K562 (cell line): ENCODE measurements around the gene MCM6. TPM values are rescaled to one million over a fixed set of nuclear protein-coding genes. Genes with fewer than 3 reads are reported as not detected.

Experiments
- ATAC-seq: fragments of 200-7000 bp; cut with Tn5 transposase; 3 replicates; pipeline ENCODE4 v1.9.1; 2020; ENCODE audit warnings: moderate library complexity
- BruUV-seq: library from RNA; stranded (reverse); fragments of 400-500 nt; replicated peaks from 2 replicates; lab custom pipeline; 2021; lab: Mats Ljungman, UMichigan
- CTCF ChIA-PET: fragments of 300-600 bp; formaldehyde crosslinking; extraction: SDS; loops from one replicate; lab custom pipeline; 2021; ENCODE audit warnings: low intra/inter-chr PET ratio; lab: Yijun Ruan, JAX
- POLR2A ChIA-PET: fragments of 300-600, 350-650 bp; sonication (Branson Sonifier 250); formaldehyde crosslinking; extraction: SDS; loops from one replicate; lab custom pipeline; 2021; ENCODE audit warnings: antibody characterized with exemption, inconsistent platforms; lab: Yijun Ruan, JAX
- DNase-seq, 4 experiments: peaks; one replicate each; pipeline versions ENCODE4 v3.0.0 to v3.0.0-alpha.2; 2011 to 2018; ENCODE audit warnings: low spot score in 3 of 4, mixed read lengths in 3 of 4; ENCODE audit errors: extremely low read depth in 1 of 4
- FAIRE-seq: peaks from 2 replicates; lab custom pipeline; 2011; peaks lifted over from hg19 to GRCh38; lab: Jason Lieb, UNC
- H2AFZ ChIP-seq: 2 replicates; pipeline ENCODE4 v1.6.0; 2011; ENCODE audit warnings: low read depth, low read length, control low read depth, inconsistent platforms
- H3K27ac ChIP-seq: fragments of 200-600 bp; 3 replicates; pipeline ENCODE4 v1.8.0; 2011; ENCODE audit warnings: low read depth, mild to moderate bottlenecking, control low read depth, inconsistent platforms, low read length, moderate library complexity, mixed read lengths; ENCODE audit errors: extremely low read depth
- H3K27me3 ChIP-seq, 2 experiments: fragments of 300-600 bp in 1 of 2; 2 replicates in 1 of 2; 3 replicates in 1 of 2; pipeline versions ENCODE4 v1.6.0 to v1.8.0; 2011; ENCODE audit warnings: inconsistent platforms in 2 of 2, low read length in 2 of 2, mild to moderate bottlenecking in 1 of 2, mixed read lengths in 1 of 2, moderate library complexity in 1 of 2; ENCODE audit not compliant: control insufficient read depth in 2 of 2, insufficient read depth in 2 of 2
- H3K36me3 ChIP-seq: fragments of 300-600 bp; 3 replicates; pipeline ENCODE4 v1.8.0; 2011; ENCODE audit warnings: mild to moderate bottlenecking, low read length, inconsistent platforms; ENCODE audit not compliant: control insufficient read depth, insufficient read depth
- H3K4me1 ChIP-seq, 2 experiments: fragments of 200-600 bp in 1 of 2; replicated peaks in 1 of 2; 2 replicates in 1 of 2; 3 replicates in 1 of 2; pipeline versions ENCODE4 v1.5.1 to v1.8.0; 2011; ENCODE audit warnings: inconsistent platforms in 2 of 2, low read length in 2 of 2, mild to moderate bottlenecking in 1 of 2, mixed read lengths in 1 of 2, moderate library complexity in 1 of 2; ENCODE audit not compliant: control insufficient read depth in 2 of 2, insufficient read depth in 2 of 2
- H3K4me2 ChIP-seq: 2 replicates; pipeline ENCODE4 v1.6.1; 2011; ENCODE audit warnings: low read length, control low read depth, inconsistent platforms, mixed read lengths; ENCODE audit not compliant: insufficient read depth
- H3K4me3 ChIP-seq: fragments of 200-600 bp; sonication (generic), shearing (Covaris generic); 2 replicates; pipeline ENCODE4 v1.5.1; 2016; ENCODE audit warnings: control low read depth, inconsistent platforms
- H3K79me2 ChIP-seq: fragments of 200-600 bp; 3 replicates; pipeline ENCODE4 v1.8.0; 2011; ENCODE audit warnings: low read length, inconsistent platforms; ENCODE audit not compliant: control insufficient read depth, insufficient read depth
- H3K9ac ChIP-seq, 2 experiments: 2 replicates each; pipeline versions ENCODE4 v1.6.0 to v1.6.1; 2011; ENCODE audit warnings: low read depth in 2 of 2, low read length in 2 of 2, control low read depth in 1 of 2, inconsistent platforms in 1 of 2, mild to moderate bottlenecking in 1 of 2, mixed read lengths in 1 of 2; ENCODE audit not compliant: insufficient read depth in 1 of 2
- H3K9me1 ChIP-seq: one replicate; pipeline ENCODE4 v1.6.0; 2011; ENCODE audit warnings: inconsistent platforms, mild to moderate bottlenecking, low read length, moderate library complexity; ENCODE audit not compliant: control insufficient read depth, insufficient read depth
- H3K9me3 ChIP-seq: replicated peaks from 2 replicates; pipeline ENCODE4 v1.5.1; 2011; ENCODE audit warnings: low read depth, low read length, inconsistent platforms; ENCODE audit not compliant: control insufficient read depth, insufficient read depth
- H4K20me1 ChIP-seq: replicated peaks from 2 replicates; pipeline ENCODE4 v1.6.1; 2011; ENCODE audit warnings: low read length, inconsistent platforms, mixed read lengths; ENCODE audit not compliant: control insufficient read depth, insufficient read depth
- WGBS: fragments of 100-300 bp; shearing (Covaris generic); methylation state at CpG from one replicate; pipeline ENCODE4 v1.1.6; 2016; ENCODE audit warnings: low coverage, mixed read lengths; ENCODE audit not compliant: insufficient coverage; ENCODE audit errors: missing lambda C conversion rate; 5-methylcytosine and 5-hydroxymethylcytosine counted together
- in situ Hi-C: fragments of 300-500 bp; cut with MboI; formaldehyde crosslinking; loops from 4 replicates; pipeline ENCODE4 v1.15.0; 2018; ENCODE audit warnings: inconsistent platforms, mixed read lengths
- intact Hi-C: fragments of 100-400 bp; cut with micrococcal nuclease; formaldehyde crosslinking; loops from 2 replicates; pipeline ENCODE4 v1.14.2; 2022
- polyA plus RNA-seq, 8 experiments: library from polyadenylated mRNA; depleted of rRNA in 4 of 8; stranded (reverse) in 5 of 8; unstranded in 3 of 8; fragments of >200 nt; fragmentation: Nextera tagmentation in 2 of 8; fragmentation: Illumina TruSeq in 1 of 8; extraction: Ambion mirVana in 2 of 8; extraction: Trizol in 1 of 8; gene quantifications; 2 replicates each; pipeline versions ENCODE4 v1.2.1 to v1.2.3, GENCODE V29; 2011 to 2014; ENCODE audit warnings: inconsistent platforms in 1 of 8, missing spikeins in 1 of 8
- total RNA-seq, 7 experiments: library from RNA; depleted of rRNA in 6 of 7; stranded (reverse); fragments of >200 nt in 6 of 7; fragmentation: Illumina TruSeq in 2 of 7; extraction: Trizol in 2 of 7; gene quantifications; 2 replicates each; pipeline versions ENCODE4 v1.2.1 to v1.2.3, GENCODE V29; 2011 to 2021; ENCODE audit warnings: low replicate concordance in 1 of 7
- TF ChIP-seq, protein P1 (sequence below): IDR thresholded peaks from 2 replicates; pipeline ENCODE4 v1.6.1; 2011; ENCODE audit not compliant: insufficient read length; ENCODE audit errors: extremely low read depth
- TF ChIP-seq, protein P2 (sequence below): fragments of 250-450 bp; sonication (Bioruptor Pico); IDR thresholded peaks from 2 replicates; pipeline ENCODE4 v1.8.0; 2022; ENCODE audit warnings: inconsistent platforms, mild to moderate bottlenecking, moderate library complexity, borderline replicate concordance

Gene MCM6
- total and polyA plus RNA-seq, 9 of the 15 experiments (the other 6 are each of a cell fraction or from before 2014, with no cell fraction given), result 42.6 to 133 (median 82.4) TPM

DNA sequence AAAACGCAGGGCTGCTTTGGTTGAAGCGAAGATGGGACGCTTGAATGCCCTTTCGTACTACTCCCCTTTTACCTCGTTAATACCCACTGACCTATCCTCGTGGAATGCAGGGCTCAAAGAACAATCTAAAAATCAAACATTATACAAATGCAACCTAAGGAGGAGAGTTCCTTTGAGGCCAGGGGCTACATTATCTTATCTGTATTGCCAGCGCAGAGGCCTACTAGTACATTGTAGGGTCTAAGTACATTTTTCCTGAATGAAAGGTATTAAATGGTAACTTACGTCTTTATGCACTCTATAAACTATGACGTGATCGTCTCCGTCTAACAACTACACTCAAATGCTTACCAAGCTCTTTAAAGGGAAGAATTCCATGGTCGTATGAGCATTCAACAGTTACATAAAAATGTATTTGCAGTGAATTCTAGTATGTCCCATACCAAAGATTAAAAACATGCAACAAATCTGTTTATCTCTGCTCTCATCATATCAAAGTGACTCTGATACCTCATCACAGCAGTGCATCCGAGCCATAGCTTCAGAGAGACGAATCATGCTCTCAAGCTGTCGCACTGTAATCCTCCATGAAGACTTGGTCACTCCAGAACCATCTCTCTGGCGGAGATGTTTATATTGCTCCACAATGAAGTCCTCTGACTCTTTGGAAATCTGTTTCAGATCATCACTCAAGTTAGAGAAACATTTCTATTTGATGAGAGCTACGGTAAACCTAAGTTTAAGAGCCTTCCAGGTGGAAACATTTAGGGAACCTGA lies 25.2 kb downstream of the MCM6 start:
- ChIA-PET POLR2A (interaction anchor here (0.7 to 1.3 kb wide), 2 partner anchors 8 to 91 kb away, joined by 3 read pairs; no protein-coding TSS in a partner anchor), CTCF (no interaction called here)
- no peak overlapping the region for H3K4me3 ChIP-seq
- DNase-seq (no peak), FAIRE-seq (peak; percentile 29), ATAC-seq (no peak)
- TF ChIP-seq, protein P1, sequence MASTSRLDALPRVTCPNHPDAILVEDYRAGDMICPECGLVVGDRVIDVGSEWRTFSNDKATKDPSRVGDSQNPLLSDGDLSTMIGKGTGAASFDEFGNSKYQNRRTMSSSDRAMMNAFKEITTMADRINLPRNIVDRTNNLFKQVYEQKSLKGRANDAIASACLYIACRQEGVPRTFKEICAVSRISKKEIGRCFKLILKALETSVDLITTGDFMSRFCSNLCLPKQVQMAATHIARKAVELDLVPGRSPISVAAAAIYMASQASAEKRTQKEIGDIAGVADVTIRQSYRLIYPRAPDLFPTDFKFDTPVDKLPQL, result no peak
- TF ChIP-seq, protein P2, sequence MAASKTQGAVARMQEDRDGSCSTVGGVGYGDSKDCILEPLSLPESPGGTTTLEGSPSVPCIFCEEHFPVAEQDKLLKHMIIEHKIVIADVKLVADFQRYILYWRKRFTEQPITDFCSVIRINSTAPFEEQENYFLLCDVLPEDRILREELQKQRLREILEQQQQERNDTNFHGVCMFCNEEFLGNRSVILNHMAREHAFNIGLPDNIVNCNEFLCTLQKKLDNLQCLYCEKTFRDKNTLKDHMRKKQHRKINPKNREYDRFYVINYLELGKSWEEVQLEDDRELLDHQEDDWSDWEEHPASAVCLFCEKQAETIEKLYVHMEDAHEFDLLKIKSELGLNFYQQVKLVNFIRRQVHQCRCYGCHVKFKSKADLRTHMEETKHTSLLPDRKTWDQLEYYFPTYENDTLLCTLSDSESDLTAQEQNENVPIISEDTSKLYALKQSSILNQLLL (CRISPR knock-in tag), result 0 out of 2 replicates have a peak, but pooled peaks have one; percentile 56
- H3K9me1 ChIP-seq, result no peaks in the 10 kb centered on the region
- H3K9me3 ChIP-seq, result no peaks in the 10 kb centered on the region
- no TSS peak for BruUV-seq
- no peaks in the 10 kb centered on the region for H3K4me1 ChIP-seq
- in situ Hi-C loops (no loop called here), intact Hi-C loops (no loop called here)
- no peak overlapping the region for H3K9ac ChIP-seq
- no peaks in the 10 kb centered on the region for H3K79me2 ChIP-seq
- no peak overlapping the region for H3K4me2 ChIP-seq
- H3K27me3 ChIP-seq, result no peaks in the 10 kb centered on the region
- H3K27ac ChIP-seq, result no peak overlapping the region
- 88% methylated on average over 17 of the region's 17 CpGs for WGBS
- H2AFZ ChIP-seq, result no peak overlapping the region
- peaks cover 89% of the 10 kb centered on the region for H3K36me3 ChIP-seq
- no peaks in the 10 kb centered on the region for H4K20me1 ChIP-seq
